Stimulated activated CD4-positive, alpha-beta T cell treated with anti-CD3 and anti-CD28 coated beads, Interleukin-12 subunit alpha, Interleukin-12 subunit beta, amount 100 ng/mL, for 24 hours (primary cell): ENCODE measurements around the gene IQCE.

Experiments used
- DNase-seq, 2 experiments: peaks; one replicate each; pipeline ENCODE4 v3.0.0-alpha.2; 2020; ENCODE audit warnings: low read depth in 2 of 2

The IQCE gene

DNA sequence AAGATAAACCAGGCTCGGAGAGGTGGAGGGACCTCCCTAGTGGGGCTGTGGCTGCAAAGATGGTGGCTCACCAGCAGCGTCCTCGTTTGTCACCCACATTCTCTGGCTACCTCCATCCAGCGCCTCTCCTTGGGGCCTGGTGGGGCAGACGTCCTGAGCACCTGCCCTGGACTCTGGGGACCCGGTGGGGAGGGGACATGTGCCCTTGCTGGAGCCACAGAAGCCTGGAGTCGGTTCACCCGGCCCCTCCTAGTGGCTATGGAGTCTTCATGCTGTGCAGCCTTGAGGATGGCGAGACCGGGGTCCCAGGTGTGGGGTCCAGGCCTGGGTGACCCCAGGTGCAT is 87.5 kb downstream of the IQCE start:
- no peak for DNase-seq

GRCh38 chr7:2646680-2647571 is 88.1 kb downstream of the IQCE start:
- no peak for DNase-seq

DNA sequence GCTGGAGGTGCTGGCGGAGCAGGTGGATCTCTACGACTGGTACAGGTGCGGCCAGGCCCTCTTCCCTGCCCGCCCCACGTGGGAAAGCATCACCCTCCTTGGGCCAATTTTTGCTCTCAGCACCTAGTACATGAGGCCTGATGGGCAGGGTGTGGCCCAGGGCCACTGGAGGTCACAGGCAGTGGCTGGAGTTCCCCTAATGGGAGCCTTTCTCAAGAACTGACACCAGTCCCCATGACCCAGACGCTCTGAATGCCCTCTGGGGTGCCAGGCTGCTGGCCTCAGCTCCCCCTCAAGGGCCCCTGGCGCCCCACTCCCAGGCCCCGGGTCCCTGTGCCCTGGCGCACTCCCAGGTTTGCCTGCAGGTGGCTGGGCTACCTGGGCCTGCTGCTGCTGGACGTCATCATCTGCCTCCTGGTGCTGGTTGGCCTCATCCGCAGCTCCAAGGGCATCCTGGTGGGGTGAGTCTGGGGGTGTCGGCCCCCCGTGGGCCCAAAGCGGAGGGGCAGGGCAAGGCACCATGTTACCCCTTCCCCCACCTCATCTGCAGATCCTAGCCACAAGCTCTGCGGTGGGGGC is 88.9 kb downstream of the IQCE start:
- DNase-seq, result no peak

GRCh38 chr7:2649139-2649838 is 90.5 kb downstream of the IQCE start:
- no peak for DNase-seq

DNA sequence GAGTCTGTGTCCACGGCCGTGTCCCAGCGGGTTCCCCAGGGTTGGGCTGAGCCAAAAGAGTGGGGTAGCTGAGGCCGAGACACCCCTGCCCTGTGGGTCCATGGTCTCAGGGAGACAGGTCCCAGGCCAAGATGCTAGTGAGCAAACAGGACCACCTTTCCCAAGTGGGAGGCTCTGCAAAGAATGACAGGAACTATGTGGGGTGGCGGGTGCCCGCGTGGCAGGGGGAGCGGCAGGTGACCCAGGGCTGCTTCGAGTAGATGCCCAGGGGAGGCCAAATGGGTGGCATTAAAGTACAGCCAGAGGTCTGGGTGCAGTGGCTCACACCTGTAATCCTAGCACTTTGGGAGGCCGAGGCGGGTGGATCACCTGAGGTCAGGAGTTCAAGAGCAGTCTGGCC is 91.2 kb downstream of the IQCE start:
- DNase-seq, result no peak

GRCh38 chr7:2650451-2650850 is 91.7 kb downstream of the IQCE start:
- DNase-seq, result no peak

DNA sequence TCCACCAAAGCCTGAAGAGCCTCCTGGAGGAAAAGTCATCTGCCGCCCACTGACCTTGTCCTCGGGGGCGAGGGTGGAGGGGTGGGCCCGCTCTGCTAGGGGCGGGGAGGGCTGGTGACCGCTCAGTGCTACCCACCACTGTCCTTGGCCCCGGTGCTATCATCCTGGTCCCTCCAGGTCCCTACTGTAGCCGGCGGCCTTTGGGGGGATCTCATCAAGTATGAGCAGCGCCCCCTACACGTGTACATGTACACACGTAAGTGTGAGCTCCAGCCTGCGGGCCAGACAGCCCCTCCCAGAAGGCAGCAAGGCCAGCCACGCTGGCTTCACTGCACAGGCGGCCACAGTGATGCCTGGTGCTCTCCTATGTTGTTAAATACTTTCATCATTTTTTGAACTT is 92.6 kb downstream of the IQCE start:
- no peak for DNase-seq

DNA sequence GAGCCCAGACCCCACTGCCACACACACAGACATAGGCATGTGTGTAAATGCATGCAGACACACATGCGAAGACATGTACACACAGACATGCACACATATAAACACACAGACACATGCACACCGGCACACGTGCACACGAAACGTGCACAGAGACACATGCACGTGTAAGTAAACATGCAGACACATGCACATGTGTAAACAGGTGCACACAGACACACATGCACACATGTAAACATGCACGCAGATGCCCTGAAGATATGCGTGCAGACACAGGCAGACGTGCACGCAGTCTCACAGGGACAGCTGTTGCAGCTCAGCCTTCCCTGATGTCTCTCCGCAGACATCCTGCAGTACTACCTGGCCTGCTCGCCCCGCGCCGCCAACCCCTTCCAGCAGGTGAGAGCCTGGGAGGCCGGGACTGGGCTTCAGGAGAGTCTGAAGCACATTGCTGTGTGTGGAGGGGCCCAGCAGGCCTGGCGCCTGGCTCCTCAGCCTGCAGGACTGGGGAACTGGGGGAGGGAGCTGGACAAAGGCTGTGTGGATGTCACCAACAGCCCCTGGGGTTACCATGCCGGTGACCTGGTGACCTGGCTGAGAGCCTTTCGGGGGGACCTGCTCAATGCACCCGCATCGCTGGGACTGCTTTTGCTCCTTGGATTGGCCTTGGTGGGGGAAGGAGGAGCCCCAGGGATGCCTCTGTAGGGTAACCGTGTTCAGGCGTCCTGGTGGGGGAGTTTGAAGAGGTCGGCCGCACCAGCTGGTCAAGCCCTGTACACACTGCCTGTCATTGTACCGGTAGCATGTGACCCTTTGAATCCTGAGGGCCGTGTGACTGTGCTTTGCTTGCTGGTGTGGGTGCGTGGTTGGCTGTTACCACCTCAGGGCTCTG is 93.3 kb downstream of the IQCE start:
- DNase-seq, result no peak

DNA sequence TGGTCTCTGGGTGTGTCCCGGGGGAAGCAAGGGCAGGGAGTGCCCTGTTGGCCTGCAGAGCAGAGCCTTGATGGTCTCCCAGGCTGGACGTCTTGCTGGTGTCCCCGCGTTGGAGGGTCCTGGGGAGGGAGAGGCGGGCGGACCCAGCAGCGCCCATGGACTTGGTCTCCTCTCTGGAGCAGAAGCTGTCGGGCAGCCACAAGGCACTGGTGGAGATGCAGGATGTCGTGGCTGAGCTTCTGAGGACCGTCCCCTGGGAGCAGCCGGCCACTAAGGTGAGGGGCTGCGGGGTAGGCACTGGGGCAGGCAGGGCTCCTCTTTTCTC is 93.9 kb downstream of the IQCE start:
- no peak for DNase-seq

DNA sequence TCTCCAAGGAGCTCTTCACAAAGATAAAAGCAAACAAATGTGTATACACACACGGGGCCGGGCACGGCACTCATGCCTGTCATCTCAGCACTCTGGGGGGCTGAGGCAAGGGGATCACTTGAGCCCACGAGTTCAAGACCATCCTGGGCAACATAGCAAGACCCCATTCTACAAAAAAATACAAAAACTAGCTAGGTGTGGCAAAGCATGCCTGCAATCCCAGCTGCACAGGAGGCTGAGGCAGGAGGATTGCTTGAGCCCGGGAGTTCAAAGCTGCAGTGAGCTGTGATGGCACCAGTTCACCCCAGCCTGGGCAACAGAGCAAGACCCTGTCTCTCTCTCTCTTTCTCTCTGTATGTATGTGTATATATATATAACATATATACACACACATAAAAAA is 95.3 kb downstream of the IQCE start:
- DNase-seq, result no peak

DNA sequence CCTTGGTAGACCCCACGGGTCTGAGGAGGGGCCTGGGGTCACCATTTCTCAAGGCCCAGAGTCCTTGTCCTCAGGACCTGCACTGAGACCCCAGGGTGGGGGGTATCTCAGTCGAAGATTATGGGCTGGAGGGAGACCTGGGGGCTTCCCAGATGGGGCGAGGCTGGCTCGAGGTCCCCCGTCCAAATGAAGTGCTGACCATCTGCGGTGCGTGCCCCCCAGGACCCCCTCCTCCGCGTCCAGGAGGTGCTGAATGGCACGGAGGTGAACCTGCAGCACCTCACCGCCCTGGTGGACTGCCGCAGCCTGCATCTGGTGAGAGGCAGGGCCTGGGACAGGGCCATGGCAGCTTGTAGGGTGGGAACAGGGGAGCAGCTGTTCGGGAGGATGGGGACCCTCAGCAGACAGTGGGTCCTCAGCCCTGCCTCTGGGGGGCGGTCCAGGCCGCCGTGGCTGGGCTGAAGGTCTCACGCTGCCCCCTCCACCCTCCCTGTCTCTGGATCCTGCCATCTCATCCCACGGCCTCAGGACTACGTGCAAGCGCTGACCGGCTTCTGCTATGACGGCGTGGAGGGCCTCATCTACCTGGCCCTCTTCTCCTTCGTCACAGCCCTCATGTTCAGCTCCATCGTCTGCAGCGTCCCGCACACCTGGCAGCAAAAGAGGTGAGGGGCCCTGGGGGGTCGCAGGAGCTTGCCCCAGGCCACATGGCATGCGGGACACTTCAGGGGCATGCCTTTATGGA is 97.3 kb downstream of the IQCE start:
- no peak for DNase-seq

GRCh38 chr7:2657208-2657607 is 98.4 kb downstream of the IQCE start:
- no peak for DNase-seq

GRCh38 chr7:2657920-2658671 is 99.3 kb downstream of the IQCE start:
- DNase-seq, result no peak

- no peak for DNase-seq
Observed at GRCh38 chr7:2658941-2659340, 100.2 kb downstream of the IQCE start.

- DNase-seq, result no peak
Observed at GRCh38 chr7:2659556-2660358, 101.0 kb downstream of the IQCE start.

GRCh38 chr7:2660359-2661095 is 101.7 kb downstream of the IQCE start:
- DNase-seq, result no peak

DNA sequence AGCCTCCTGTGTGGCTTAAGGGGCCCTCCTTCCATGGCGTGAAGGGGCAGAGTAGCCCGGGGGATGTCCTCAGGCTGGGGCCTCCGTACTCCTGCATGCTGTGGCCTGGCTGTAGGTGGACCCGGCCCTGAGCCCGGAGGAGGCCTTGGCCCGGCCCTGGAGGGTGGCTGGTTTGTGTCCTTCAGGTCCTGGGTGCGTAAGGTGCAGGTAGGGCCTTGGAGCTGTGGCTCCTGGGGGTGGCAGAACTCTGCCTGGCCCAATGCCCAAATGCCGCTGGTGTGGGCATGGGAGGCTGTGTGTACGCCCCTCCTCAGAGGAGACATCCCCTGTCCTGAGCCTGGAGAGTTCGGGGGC is 102.3 kb downstream of the IQCE start:
- no peak for DNase-seq

DNA sequence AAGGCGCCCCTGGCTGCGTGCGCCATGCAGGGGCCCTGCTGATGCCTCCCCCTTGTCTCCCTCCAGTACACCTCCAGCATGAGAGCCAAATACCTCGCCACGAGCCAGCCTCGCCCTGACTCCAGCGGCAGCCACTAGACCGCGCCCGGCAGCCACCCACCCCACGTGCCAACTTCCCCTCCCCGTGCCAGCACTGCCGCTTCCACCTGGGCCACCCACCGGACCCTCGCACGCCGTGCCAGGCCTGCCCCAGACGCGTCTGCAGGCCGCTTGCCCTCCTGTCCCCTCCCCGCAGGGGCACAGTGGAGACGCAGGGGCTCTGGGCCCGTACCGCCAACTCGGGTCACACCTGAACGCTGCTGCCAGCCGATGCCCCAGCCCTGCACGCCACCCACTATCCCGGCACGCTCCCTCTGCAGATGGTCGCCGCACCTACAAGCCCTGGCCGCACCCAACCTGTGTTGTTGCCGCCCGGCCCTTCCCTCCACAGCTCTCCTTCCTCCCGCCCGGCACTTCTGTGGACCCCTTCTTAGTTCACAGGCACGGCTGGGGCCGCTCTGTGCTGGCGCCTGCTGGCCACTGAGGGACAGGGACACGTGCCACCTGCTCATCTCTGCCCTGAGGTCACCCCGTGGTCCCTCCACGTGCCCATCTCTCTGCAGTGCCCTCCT is 103.0 kb downstream of the IQCE start:
- DNase-seq, result no peak
